Hematopoietic multipotent progenitor cell treated with erythropoietin and hydrocortisone succinate and interleukin-3 and kit ligand, for 15 days (in vitro differentiated cells): Measurements from ENCODE around the gene ZNF726.
A peak's percentile ranks its signal among the peaks of the same experiment; 100 is the strongest.
"Not testable (repeated sequence)": the region's sequence is repeated elsewhere in the genome, so short reads cannot be mapped to it uniquely, and the experiment has no call there.

Source experiments
- DNase-seq: peaks from one replicate; pipeline ENCODE4 v3.0.0-alpha.2; 2015; ENCODE audit warnings: low spot score

Gene ZNF726

GRCh38 chr19:23914402-23915286 is at the start of gene ZNF726:
ZNF726 (plus strand) TSS chr19:23914886; CDS start chr19:23914995, 109 bp downstream.
- peak; percentile 48 for DNase-seq

GRCh38 chr19:23867895-23868294 is 46.8 kb upstream of the ZNF726 start:
- DNase-seq = no peak

GRCh38 chr19:23868630-23869029 is 46.1 kb upstream of the ZNF726 start:
- DNase-seq = no peak

GRCh38 chr19:23872282-23872919 is 42.3 kb upstream of the ZNF726 start:
- DNase-seq = no peak

GRCh38 chr19:23876261-23876660 is 38.4 kb upstream of the ZNF726 start:
- no peak for DNase-seq

- DNase-seq = not testable (repeated sequence)
Measured at GRCh38 chr19:23876756-23877155, 37.9 kb upstream of the ZNF726 start.

- DNase-seq = no peak
Measured at GRCh38 chr19:23882493-23882892, 32.2 kb upstream of the ZNF726 start.

- no peak for DNase-seq
Measured at GRCh38 chr19:23884363-23884762, 30.3 kb upstream of the ZNF726 start.

GRCh38 chr19:23887642-23888041 is 27.0 kb upstream of the ZNF726 start:
- no peak for DNase-seq

GRCh38 chr19:23896096-23896495 is 18.6 kb upstream of the ZNF726 start:
- not testable (repeated sequence) for DNase-seq

- no peak for DNase-seq
Measured at GRCh38 chr19:23896912-23897311, 17.8 kb upstream of the ZNF726 start.

GRCh38 chr19:23901360-23901759 is 13.3 kb upstream of the ZNF726 start:
- no peak for DNase-seq

- DNase-seq = no peak
Measured at GRCh38 chr19:23904406-23904805, 10.3 kb upstream of the ZNF726 start.

- DNase-seq = no peak
Measured at GRCh38 chr19:23905771-23906170, 8.9 kb upstream of the ZNF726 start.

- no peak for DNase-seq
Measured at GRCh38 chr19:23906835-23907234, 7.9 kb upstream of the ZNF726 start.

GRCh38 chr19:23908165-23908564 is 6.5 kb upstream of the ZNF726 start:
- DNase-seq = no peak

GRCh38 chr19:23909222-23909621 is 5.5 kb upstream of the ZNF726 start:
- DNase-seq = no peak

GRCh38 chr19:23913931-23914330 is 755 bp upstream of the ZNF726 start:
- DNase-seq = no peak

- DNase-seq = no peak
Measured at GRCh38 chr19:23916991-23917390, 2.3 kb downstream of the ZNF726 start.

GRCh38 chr19:23917856-23918255 is 3.2 kb downstream of the ZNF726 start:
- DNase-seq = no peak

GRCh38 chr19:23925285-23925684 is 10.6 kb downstream of the ZNF726 start:
- no peak for DNase-seq

- DNase-seq = no peak
Measured at GRCh38 chr19:23932878-23933277, 18.2 kb downstream of the ZNF726 start.

GRCh38 chr19:23937031-23937430 is 22.3 kb downstream of the ZNF726 start:
- not testable (repeated sequence) for DNase-seq
